Inflammatory macrophage treated with lipopolysaccharide for 1 hour (primary cell): ENCODE measurements around the gene MREG.
"Not testable (repeated sequence)": the region's sequence is repeated elsewhere in the genome, so short reads cannot be mapped to it uniquely, and the experiment has no call there.

ENCODE experiments used
- DNase-seq, 2 donors: peaks; one replicate each; pipeline ENCODE4 v3.0.0-alpha.2; 2020 to 2022

Gene MREG

GRCh38 chr2:215984661-215985060 is 28.7 kb downstream of the MREG start:
- DNase-seq, result no peak

- DNase-seq, result peak in 1 of 2 donors; percentile 30
These were observed 29.6 kb downstream of the MREG start for GRCh38 chr2:215983581-215984351.

- DNase-seq, result peak in 1 of 2 donors; percentile 25
These were observed 30.9 kb downstream of the MREG start for GRCh38 chr2:215982465-215982875.

- DNase-seq, result peak; percentile 30 to 53
These were observed 32.2 kb downstream of the MREG start for GRCh38 chr2:215981115-215981514.

GRCh38 chr2:215979620-215980019 is 33.7 kb downstream of the MREG start:
- peak; percentile 19 to 35 for DNase-seq

- DNase-seq, result no peak
These were observed 38.5 kb downstream of the MREG start for GRCh38 chr2:215974700-215975429.

GRCh38 chr2:215973954-215974699 is 39.2 kb downstream of the MREG start:
- DNase-seq, result peak; percentile 69 to 82

- DNase-seq, result no peak
These were observed 40.1 kb downstream of the MREG start for GRCh38 chr2:215973145-215973792.

- no peak for DNase-seq
These were observed 41.7 kb downstream of the MREG start for GRCh38 chr2:215971671-215972070.

GRCh38 chr2:215970894-215971293 is 42.5 kb downstream of the MREG start:
- DNase-seq, result not testable (repeated sequence)

- DNase-seq, result no peak
These were observed 42.9 kb downstream of the MREG start for GRCh38 chr2:215970425-215970824.

- no peak for DNase-seq
These were observed 44.1 kb downstream of the MREG start for GRCh38 chr2:215969131-215969841.

- DNase-seq, result no peak
These were observed 44.9 kb downstream of the MREG start for GRCh38 chr2:215968499-215968898.

GRCh38 chr2:215967590-215968378 is 45.6 kb downstream of the MREG start:
- DNase-seq, result no peak

GRCh38 chr2:215966951-215967350 is 46.4 kb downstream of the MREG start:
- no peak for DNase-seq

GRCh38 chr2:215966274-215966673 is 47.1 kb downstream of the MREG start:
- no peak for DNase-seq

- no peak for DNase-seq
These were observed 47.7 kb downstream of the MREG start for GRCh38 chr2:215965532-215966165.

- DNase-seq, result no peak
These were observed 51.4 kb downstream of the MREG start for GRCh38 chr2:215961981-215962380.

GRCh38 chr2:215958257-215958656 is 55.1 kb downstream of the MREG start:
- DNase-seq, result no peak

- DNase-seq, result not testable (repeated sequence)
These were observed 55.8 kb downstream of the MREG start for GRCh38 chr2:215957354-215958122.
